Effector memory CD4-positive, alpha-beta T cell (primary cell): ENCODE data around the gene FZR1.
"Not testable (repeated sequence)": the region's sequence is repeated elsewhere in the genome, so short reads cannot be mapped to it uniquely, and the experiment has no call there.

Experiments
- DNase-seq, 3 donors: peaks; one replicate each; pipeline ENCODE4 v3.0.0-alpha.2; 2020
- H3K27ac ChIP-seq: 2 replicates; pipeline ENCODE4 v1.7.0; 2013; ENCODE audit warnings: mild to moderate bottlenecking, low read length, moderate library complexity; ENCODE audit not compliant: insufficient read depth, poor library complexity, severe bottlenecking
- H3K27me3 ChIP-seq: replicated peaks from 2 replicates; pipeline ENCODE4 v1.7.0; 2013; ENCODE audit warnings: mild to moderate bottlenecking, low read length; ENCODE audit not compliant: insufficient read depth, control insufficient read depth, poor library complexity, severe bottlenecking
- H3K36me3 ChIP-seq: 2 replicates; pipeline ENCODE4 v1.7.0; 2013; ENCODE audit warnings: mild to moderate bottlenecking, low read length, moderate library complexity; ENCODE audit not compliant: control insufficient read depth, insufficient read depth
- H3K4me1 ChIP-seq: 2 replicates; pipeline ENCODE4 v1.7.0; 2013; ENCODE audit warnings: low read length, mild to moderate bottlenecking; ENCODE audit not compliant: control insufficient read depth, insufficient read depth, poor library complexity, severe bottlenecking
- H3K4me3 ChIP-seq: 2 replicates; pipeline ENCODE4 v1.7.0; 2013; ENCODE audit warnings: low read length, low read depth, mild to moderate bottlenecking; ENCODE audit not compliant: insufficient read depth, poor library complexity, severe bottlenecking
- H3K9me3 ChIP-seq: 2 replicates; pipeline ENCODE4 v1.7.0; 2013; ENCODE audit warnings: mild to moderate bottlenecking, low read length, moderate library complexity; ENCODE audit not compliant: control insufficient read depth

Gene FZR1

DNA sequence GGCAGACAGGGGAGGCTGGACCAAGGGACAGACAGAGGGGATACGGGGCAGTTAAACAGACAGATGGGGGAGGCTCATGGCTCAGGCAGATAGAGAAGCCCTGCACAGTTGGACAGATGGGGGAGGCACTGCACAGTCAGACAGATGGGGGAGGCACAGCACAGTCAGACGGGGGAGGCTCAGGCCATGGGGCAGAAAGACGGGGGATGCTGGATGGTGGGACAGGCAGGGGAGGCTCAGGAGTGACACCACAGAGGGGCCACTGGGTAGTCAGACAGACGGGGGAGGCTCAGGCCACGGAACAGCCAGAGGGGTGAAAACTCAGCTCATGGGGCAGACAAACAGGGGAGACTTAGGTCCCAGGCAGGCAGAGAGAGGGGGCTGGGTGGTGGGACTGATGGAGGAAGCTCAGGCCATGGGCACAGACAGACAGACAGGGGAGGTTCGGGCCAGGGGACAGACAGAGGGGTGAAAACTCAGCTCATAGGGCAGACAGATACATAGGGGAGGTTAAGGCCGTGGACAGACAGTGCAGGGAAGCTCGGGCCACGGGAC, 50.4 kb downstream of the FZR1 start:
- Histone ChIP-seq H3K4me3 (peak overlapping the region; percentile 86), H3K36me3 (no peaks in the 10 kb centered on the region), H3K9me3 (no peaks in the 10 kb centered on the region), H3K27me3 (no peaks in the 10 kb centered on the region), H3K27ac (peak overlapping the region; percentile 64), H3K4me1 (peaks cover 40% of the 10 kb centered on the region)
- DNase-seq, result no peak

DNA sequence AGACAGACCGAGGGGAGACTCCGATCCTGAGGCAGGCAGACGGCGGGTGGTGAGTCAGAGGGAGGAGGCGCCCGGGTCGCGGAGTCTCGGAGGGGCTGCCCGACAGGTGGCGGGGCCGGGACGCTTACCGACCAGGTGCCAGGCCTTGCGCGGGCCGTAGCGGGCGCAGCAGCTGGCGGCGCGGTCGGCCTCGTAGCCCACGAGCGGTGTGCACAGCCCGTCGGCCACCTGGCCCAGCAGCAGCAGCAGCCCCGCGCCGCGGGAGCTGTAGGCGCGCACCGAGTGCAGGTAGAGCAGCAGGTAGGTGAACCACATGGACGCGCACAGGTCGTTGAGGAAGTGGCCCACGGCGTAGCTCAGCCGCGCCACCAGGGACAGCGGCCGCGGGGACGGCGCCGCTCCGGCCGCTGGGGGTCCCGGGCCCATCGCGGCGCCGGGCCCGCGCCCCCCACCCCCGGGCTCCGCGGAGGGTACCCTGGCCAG, 50.9 kb downstream of the FZR1 start:
- DNase-seq, result peak; percentile 60 to 72 (median 66)

DNA sequence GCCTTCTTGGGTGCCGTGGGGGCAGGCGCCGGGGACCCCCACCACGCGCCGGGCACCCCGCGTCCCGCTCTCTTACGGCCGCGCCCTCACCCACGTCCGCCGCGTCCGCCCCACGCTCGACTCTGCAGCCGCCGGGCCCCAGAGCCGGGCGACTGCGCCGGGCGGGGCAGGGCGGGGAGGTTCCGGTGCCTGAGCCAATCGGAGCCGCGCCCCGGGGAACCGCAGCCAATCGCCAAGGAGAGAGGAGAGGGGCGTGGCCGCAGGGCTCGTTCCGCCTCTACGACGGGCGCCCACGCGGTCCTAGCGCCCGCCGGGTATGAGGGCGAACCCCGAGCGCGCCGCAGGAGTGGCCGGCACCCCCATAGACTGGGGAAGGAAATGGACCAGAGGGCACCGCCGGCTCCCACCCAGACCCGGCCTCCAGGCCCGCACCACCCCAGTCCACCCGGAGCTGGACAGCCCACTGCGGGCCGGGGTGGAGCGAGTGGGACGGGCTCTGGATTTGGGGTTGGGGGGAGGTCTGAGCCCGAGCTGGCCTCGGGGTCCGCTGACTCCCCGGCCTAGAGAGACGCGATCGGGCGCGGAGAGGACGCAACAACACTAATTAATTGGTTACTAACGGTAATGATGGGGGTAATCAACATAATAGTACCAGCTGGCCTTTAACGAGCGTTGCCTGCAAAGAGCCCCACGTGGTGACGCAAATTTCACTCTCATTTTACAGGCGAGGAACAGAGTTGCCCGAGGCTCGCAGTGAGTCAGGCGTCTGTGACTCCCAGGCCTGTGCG, 51.5 kb downstream of the FZR1 start, which contains the start of gene MFSD12:
TSS of gene MFSD12 (minus strand) at position 126 of the 788 bp plus-strand sequence. CDS start 183 bp downstream, outside the sequence.
- peak; percentile 88 to 89 (median 89) for DNase-seq
- peaks cover 40% of the 10 kb centered on the region for H3K4me1 ChIP-seq

More for the DNA sequence above, 50.9 kb downstream of the FZR1 start:
- peak overlapping the region; percentile 64 for H3K27ac ChIP-seq
- no peaks in the 10 kb centered on the region for H3K36me3 ChIP-seq
- peaks cover 40% of the 10 kb centered on the region for H3K4me1 ChIP-seq
- no peaks in the 10 kb centered on the region for H3K27me3 ChIP-seq
- peak overlapping the region; percentile 86 for H3K4me3 ChIP-seq
- H3K9me3 ChIP-seq, result no peaks in the 10 kb centered on the region

DNA sequence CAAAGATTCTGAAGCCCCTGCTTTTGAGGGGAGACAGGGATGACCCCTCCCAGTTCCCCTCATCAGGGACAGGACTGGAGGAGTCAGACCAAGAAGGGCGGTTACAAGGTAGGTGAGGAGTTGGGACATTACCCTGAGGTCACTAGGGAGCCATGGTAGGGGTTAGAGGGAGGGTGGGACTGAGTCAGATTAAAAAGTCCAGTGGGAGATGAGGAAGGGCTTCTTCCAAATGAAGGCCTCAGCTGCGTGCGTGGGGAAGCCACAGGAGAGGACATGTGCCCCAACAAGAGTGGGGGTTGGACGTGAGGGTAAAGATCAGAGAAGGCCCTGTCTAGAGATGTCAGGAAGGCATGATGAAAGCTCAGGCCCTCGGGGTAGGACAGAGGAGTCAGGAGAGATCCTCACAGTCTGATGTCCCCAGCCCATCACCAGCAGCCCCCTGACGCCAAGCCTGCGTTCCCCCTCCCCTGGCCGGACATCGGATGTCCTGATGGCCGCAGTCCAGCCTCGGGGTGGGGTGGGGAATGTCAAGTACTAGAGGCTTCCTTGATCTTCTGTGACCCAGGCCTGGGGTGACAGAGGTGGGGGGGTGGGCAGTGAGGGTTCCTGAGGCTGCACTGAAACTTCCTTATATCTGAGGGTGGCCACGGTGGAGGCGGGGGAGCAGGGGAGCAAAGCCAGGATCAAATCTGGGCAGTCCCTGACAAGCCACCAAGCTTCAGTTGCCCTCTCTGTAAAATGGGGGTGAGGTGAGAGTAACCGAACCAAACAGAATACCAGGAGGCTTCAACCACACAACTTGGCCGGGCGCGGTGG, 57.8 kb downstream of the FZR1 start:
- no peaks in the 10 kb centered on the region for H3K9me3 ChIP-seq
- no peak for DNase-seq
- H3K27me3 ChIP-seq, result no peaks in the 10 kb centered on the region

More for the DNA sequence above, 51.5 kb downstream of the FZR1 start, which contains the start of gene MFSD12:
- no peaks in the 10 kb centered on the region for H3K27me3 ChIP-seq
- H3K27ac ChIP-seq, result peak within 1 kb of the TSS; percentile 64
- H3K9me3 ChIP-seq, result no peaks in the 10 kb centered on the region
- peak within 1 kb of the TSS; percentile 86 for H3K4me3 ChIP-seq
- no peaks in the 10 kb centered on the region for H3K36me3 ChIP-seq

DNA sequence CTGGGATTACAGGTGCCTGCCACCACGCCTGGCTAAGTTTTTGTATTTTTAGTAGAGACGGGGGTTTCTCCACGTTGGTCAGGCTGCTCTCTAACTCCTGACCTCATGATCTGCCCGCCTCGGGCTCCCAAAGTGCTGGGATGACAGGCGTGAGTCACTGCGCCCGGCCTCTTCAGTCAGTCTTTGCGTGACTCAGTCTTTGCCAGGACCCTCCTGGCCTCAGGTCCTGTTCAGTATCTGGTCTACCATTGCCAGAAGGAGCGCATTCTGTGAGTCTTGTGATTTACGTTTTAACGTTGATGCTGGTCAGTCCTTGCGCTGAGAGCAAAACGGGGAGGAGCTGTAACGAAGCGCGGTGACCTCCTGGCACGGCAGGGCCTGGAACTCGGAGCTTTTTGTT, 59.0 kb downstream of the FZR1 start:
- Histone ChIP-seq H3K27ac (no peak overlapping the region), H3K4me3 (no peak overlapping the region), H3K9me3 (no peaks in the 10 kb centered on the region), H3K27me3 (no peaks in the 10 kb centered on the region), H3K4me1 (no peaks in the 10 kb centered on the region), H3K36me3 (no peaks in the 10 kb centered on the region)
- DNase-seq, result no peak

More for the DNA sequence above, 57.8 kb downstream of the FZR1 start:
- Histone ChIP-seq H3K27ac (no peak overlapping the region), H3K4me3 (no peak overlapping the region), H3K36me3 (no peaks in the 10 kb centered on the region), H3K4me1 (no peaks in the 10 kb centered on the region)

DNA sequence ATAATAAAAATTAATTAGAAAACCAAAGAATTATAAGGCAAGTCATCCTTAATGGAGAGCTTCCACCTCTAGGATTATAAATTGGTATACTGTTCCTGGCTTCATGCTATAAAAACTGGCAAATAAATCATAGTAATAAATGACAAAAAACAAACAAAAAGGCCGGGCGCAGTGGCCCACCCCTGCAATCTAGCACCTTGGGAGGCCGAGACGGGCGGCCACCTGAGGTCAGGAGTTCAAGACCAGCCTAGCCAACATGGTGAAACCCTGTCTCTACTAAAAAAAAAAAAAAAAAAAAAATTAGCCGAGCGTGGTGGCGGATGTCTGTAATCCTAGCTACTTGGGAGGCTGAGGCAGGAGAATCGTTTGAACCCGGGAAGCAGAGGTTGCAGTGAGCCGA, 63.9 kb downstream of the FZR1 start:
- H3K4me3 ChIP-seq, H3K9me3 ChIP-seq, H3K36me3 ChIP-seq, H3K27me3 ChIP-seq, DNase-seq, H3K27ac ChIP-seq: not testable (repeated sequence)
- peaks cover 11% of the 10 kb centered on the region for H3K4me1 ChIP-seq

DNA sequence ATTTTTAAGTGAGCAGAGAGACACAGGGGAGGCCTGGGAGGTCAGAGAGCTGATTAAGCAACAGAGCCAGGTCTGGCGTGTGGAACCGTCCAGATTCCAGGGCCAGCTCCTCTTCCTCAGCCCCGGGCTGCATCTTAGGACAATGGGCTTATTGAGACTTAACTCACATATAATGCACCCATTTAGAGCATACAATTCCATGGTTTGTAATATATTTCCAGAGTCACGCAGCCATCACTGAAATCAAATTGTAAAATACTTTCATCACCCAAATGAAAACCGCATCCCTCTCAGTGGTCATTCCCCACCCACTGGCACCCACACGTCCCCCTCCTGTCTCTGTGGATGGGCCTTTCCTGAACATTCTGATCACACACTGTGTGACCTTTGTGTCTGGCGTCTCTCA, 64.5 kb downstream of the FZR1 start:
- Histone ChIP-seq H3K4me1 (peaks cover 11% of the 10 kb centered on the region), H3K9me3 (no peaks in the 10 kb centered on the region)
- no peak for DNase-seq

DNA sequence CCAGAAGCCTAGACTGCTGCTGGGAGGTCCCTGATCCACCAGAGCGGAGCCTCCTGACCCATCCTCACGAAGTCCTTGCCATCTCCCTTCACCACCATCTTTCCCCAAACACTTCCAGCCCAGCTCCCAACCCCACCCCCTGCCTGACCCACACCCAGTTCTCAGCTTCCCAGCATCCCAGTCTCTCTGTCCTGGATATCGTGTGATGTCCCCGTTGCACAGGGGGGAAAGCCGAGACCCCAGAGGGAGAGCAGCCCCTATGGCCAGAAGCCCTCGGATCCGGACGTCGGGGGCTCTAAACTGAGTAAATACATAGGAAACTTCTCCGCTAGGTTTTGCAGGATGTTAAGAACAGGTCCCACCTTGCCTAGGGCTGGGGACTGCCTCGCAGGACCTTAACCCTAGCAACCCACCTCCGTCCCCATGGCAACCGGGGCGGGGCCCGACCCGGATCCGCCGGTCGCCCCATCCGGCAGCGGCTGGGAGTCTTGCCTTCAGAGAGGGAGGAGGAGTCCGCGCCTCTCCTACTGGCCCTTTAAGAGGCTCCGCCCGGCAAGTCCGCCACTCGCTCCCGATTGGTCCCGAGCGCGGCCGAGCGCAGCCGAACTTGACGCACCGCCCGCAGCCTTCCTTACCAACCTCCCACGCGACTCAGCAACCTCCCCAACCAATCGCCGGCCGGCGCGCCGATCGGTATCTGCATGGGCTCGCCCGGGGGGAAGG, 66.2 kb downstream of the FZR1 start:
- H3K9me3 ChIP-seq, result no peaks in the 10 kb centered on the region
- peak; percentile 98 to 99 (median 99) for DNase-seq
- peak overlapping the region; percentile 42 for H3K4me3 ChIP-seq
- H3K36me3 ChIP-seq, result no peaks in the 10 kb centered on the region
- H3K27ac ChIP-seq, result peak overlapping the region; percentile 54
- H3K4me1 ChIP-seq, result peaks cover 11% of the 10 kb centered on the region
- H3K27me3 ChIP-seq, result no peaks in the 10 kb centered on the region

More for the DNA sequence above, 64.5 kb downstream of the FZR1 start:
- H3K36me3 ChIP-seq, result no peaks in the 10 kb centered on the region
- no peak overlapping the region for H3K4me3 ChIP-seq
- no peaks in the 10 kb centered on the region for H3K27me3 ChIP-seq
- no peak overlapping the region for H3K27ac ChIP-seq

DNA sequence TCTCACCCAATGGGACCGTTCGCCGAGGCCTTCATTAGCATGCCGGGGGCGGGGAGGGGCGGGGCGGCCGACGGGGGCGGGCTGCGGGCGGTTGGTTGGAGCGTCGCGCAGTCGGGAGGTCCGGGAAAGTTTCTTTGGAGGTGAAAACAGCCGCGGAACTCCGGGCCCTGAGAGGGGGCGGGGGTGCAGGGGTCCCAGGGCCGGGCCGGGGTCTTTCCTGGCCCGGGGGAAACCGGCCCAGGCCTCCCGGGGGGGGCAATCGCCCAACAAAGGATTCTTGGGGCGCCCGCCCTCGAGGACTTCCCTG, 66.7 kb downstream of the FZR1 start, which contains the start of gene HMG20B:
TSS of gene HMG20B (plus strand) at position 90 of the 307 bp plus-strand sequence. CDS start 366 bp downstream, outside the sequence.
- Histone ChIP-seq H3K9me3 (no peaks in the 10 kb centered on the region), H3K4me3 (peak within 1 kb of the TSS; percentile 79), H3K4me1 (peaks cover 11% of the 10 kb centered on the region), H3K36me3 (no peaks in the 10 kb centered on the region), H3K27ac (peak within 1 kb of the TSS; percentile 57), H3K27me3 (no peaks in the 10 kb centered on the region)
- DNase-seq, result no peak
